EL (cell line): ENCODE results near the gene CXCR2.
"Not testable (repeated sequence)": the region's sequence is repeated elsewhere in the genome, so short reads cannot be mapped to it uniquely, and the experiment has no call there.

Experiments
- DNase-seq: peaks from one replicate; pipeline ENCODE4 v3.0.0-alpha.2; 2016

Gene CXCR2

DNA sequence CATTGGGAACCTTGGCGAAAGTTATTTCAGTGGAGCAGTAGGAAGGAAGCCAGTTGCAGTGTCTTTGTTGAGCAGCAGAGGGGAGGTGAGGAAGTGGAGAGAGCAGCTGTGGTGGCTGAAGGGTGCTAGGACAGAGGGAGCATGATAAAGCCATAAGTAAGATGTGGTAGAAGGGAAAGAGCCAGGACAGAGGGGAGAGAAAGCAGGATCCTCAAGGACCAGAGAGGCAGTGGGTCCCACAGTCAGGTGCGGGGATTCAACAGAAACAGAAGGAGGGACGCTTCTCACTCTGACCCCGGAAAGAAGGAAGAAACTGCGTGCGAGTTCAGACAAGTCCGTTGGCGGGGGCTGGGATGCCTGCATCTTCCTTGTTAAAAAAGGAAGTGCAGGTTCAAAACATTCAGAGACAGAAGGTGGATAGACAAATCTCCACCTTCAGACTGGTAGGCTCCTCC lies at the start of gene CXCR2:
TSS of gene CXCR2 (plus strand) at position 403 of the 455 bp plus-strand sequence. CDS start 8,774 bp downstream, outside the sequence.
- DNase-seq: no peak

DNA sequence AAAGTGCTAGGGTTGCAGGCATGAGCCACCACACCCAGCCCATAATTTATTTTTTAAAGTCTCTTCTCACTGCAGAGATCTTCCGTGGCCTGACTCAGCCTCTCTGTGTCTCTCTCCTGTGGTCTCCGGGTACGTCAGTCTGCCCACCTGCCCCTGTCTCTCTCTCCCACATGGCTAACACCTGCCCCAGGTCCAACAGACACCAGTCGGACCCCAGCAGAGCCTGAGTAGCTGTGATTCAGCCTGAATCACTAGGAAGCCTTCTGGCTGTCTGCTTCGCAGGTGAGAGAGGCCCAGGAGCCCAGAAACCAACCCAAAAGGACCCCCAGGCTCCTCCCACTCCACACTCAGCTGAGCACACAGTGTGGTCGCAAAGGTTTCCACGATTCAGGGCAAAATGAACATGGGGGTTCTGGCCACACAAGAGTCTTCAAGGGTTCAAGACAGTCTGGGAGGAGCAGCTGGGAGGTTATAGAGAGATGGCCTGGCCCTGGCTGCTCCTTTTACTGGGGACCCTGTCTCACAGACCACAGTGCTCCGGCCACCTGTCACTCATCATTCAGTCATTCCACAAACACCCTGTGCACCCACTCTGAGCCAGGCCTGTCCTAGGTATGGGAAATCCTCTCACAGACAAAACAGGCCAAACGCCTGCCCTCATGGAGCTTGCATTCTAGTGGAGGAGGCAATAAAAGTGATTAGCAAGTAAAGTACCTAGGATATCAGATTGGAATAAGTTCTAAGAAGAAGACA lies 48.2 kb upstream of the CXCR2 start:
- DNase-seq: no peak

DNA sequence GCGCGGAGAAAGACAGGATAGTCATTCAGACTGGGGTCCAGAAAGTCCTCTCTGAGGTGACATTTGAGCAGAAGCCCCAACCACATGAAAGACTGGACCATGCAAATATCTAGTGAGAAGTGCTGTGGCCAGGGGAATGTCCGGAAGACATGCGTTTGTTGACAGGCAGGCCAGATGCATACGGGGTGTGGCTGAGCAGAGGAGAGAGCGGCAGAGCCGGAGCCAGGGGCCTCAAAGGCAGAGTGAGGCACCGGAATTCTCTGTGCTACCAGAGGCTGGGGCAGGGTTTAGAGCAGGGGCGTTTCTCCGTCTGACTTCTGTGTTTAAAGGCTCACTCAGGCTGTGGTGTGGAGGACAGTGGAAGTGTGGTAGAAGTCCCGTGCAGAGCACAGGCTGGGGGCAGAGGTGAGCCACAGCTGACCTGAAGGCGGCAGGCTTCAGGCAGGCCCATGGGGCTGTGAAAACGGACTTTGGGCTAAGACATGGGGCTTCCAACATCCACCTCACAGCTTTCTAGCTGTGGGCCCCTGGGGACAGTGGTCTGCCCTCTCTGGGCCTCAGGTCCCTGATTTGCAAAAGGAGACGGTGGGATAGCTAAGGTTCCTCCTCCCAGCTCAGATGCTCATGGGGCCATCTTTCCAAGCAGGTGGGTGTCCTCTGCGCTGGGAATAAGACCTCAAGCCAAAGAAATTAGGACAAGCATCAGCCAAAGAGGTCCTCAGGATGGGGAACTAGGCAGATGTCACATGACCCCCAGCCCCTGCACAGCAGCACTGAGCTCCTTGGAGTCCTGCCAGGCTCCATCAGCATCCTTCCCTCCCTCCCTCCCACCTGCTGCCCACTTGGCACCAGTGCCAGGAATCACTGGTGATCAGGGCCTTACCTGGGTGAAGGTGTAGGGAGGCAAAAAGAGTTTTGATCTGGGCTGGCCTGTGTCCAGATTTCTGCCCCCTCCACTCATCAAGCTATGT lies 45.6 kb upstream of the CXCR2 start:
- DNase-seq: no peak

DNA sequence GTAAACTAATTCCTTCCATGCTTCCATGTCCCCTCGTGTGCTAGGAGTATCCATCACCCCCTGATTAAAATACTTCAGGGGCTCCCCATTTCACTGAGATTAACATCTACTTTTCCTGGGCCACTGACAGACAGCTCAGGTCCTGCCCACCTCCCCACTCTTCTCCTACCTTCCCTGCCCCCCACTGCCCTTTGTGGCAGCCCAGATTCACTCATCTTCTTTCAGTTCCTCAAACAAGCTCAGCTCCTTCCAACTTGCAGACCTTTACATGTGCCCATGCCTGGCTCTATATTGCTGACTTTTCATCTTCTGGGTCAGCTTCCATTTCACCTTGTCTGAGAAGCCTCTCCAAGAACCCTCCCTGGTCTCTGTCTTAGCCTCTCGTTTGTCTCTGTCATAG lies 44.8 kb upstream of the CXCR2 start:
- no peak for DNase-seq

DNA sequence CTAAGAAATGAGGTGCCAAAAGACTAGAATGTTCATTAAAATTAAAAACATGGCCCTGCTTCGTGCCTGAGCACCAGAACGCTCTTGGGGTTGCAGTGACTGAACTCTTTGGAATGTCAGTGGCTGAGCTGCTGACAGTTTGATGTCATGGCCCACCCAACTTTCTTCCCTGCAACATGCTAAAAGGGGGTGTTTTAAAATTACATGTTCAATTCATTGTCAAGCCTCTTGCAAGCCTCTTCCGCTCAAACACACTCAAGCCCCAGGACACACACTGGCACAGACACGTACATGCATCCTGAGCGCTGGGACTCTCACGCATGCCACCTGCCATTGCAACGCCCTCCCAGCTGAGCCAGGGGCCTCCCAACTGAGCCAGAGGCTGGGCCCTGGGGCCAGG lies 44.1 kb upstream of the CXCR2 start:
- peak; percentile 94 for DNase-seq

DNA sequence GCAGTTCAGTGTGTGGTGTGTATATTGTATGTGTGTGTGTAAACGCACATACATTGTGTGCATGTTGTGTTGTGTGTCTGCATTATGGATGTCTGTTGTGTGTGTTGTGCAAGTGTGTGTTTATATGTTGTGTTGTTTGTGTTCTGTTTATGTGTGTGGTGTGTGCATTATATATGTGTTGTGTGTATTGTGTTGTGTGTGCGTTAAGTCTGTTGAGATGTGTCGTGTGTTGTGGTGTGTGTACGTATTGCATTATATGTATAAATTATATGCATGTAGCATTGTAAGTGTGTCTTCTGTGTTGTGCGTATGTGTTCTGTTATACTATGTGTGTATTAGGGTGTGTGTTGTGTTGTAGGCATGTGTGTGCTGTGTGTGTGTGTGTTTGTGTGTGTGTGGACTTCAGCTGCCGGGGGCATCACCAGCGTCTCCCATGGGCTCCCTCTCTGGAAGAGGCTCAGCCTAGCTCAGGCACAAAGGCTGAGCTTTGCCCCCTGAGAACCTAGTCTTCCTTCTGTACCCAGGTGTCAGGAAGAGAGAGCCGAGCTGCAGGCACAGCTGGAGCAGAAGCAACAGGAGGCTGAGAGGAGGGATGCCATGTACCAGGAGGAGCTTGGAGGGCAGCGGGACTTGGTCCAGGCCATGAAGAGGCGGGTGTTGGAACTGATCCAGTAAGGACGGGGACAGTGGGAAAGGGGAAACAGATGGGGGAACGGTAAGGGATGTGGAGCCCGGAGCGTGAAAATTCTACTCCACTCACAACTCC lies 43.1 kb upstream of the CXCR2 start:
- DNase-seq: no peak

DNA sequence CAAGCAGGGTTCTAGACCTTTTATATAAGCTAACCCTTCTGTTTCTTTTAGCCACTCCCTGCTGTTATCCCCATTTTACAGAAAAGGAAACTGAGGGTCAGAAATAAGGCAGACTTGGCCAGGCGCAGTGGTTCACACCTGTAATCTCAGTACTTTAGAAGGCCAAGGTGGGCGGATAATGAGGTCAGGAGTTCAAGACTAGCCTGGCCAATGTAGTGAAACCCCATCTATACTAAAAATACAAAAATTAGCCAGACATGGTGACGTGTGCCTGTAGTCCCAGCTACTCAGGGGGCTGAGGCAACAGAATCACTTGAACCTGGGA lies 42.5 kb upstream of the CXCR2 start:
- DNase-seq: no peak

DNA sequence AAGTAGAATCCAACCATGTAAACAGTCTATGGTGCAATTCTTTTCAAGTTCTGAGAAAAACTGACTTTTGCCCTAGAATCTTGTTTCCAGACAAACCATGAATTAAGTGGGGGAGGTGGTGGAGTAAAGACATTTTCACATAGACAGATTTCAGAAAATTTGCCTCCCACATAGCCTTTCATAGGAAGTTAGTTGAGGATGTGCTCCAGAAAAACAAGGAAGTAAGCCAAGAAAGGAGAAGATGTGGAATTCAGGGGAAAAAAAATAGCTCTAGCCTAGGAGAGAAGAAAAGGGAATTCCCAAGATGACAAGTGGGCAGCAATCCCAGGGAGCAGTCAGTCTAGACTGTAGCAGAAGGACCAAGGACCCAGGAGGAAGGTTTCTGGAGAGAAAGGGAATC lies 39.4 kb upstream of the CXCR2 start:
- no peak for DNase-seq

DNA sequence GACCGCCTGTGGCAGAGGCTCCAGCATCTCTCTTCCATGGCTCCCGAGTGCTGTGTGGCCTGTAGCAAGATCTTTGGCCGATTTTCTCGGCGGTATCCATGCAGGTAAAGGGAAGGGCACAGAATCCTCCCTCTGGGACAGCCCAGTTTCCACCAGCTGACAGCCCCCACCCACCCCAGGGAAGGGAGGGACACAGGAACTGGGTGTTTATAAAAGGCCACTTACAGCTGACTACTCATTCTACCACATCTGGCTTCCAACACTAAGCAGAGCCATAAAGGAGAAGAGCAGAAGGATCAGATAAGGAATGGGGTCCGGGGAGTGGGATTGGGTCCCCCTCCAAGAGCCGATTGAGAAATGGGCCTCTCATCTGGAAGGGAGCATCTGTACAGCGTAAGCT lies 36.6 kb upstream of the CXCR2 start:
- DNase-seq: no peak

DNA sequence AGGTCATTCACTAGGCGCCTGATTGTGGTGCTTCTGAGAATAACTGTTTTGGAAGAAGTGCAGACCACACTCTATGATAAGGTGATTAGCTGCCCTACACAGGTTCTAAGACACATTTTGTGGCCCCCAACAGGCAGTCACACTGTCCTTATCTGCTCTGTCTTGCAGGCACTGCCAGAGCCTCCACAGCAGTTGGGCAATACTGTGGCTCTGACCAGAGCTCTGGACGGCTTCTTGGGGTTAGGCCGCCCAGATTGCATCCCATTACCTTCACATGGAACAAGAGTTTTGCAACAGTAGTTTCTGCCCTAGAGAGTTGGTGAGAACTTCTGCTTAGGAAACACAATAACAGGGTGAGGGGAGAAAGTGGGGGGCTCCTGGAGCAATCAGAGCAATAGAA lies 34.1 kb upstream of the CXCR2 start:
- DNase-seq: no peak

DNA sequence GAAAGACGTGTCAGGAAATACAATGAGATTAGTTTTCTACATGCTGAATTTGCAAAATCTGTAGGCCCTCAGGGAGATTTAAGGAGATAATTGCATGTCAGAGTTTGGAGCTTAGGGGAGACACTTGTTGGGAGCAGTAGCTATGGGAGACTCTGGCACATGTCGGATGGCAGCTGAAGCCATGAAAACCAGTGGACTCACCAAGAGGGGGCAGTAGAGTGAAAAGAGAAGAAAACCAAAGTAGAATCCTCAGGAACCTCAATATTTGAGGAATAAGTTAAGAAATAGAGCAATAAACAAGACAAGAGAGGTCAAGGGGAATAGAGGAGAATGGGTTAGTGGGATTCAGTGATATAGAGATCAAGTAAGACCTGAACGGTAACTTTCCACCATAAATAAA lies 31.9 kb upstream of the CXCR2 start:
- DNase-seq: no peak

DNA sequence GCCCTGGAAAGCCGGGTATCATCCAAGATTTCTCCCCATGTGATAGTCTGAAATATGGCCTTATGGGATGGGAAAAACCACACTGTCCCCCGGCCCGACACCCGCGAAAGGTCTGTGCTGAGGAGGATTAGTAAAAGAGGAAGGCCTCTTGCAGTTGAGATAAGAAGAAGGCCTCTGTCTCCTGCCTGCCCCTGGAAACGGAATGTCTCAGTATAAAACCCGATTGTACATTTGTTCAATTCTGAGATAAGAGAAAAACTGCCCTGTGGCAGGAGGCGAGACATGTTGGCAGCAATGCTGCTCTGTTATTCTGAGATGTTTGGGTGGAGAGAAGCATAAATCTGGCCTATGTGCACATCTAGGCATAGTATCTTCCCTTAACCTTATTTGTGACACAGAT lies 30.0 kb upstream of the CXCR2 start:
- no peak for DNase-seq

DNA sequence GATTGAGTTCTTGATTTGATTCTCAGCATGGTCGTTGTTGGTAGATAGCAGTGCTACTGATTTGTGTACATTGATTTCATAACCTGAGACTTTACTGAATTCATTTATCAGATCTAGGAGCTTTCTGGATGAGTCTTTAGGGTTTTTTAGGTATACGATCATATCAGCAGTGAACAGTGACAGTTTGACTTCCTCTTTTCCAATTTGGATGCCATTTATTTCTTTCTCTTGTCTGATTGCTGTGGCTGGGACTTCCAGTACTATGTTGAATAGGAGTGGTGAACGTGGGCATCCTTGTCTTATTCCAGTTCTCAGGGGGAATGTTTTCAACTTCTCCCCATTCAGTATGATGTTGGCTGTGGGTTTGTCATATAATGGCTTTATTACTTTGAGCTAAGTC lies 27.9 kb upstream of the CXCR2 start:
- DNase-seq: no peak

DNA sequence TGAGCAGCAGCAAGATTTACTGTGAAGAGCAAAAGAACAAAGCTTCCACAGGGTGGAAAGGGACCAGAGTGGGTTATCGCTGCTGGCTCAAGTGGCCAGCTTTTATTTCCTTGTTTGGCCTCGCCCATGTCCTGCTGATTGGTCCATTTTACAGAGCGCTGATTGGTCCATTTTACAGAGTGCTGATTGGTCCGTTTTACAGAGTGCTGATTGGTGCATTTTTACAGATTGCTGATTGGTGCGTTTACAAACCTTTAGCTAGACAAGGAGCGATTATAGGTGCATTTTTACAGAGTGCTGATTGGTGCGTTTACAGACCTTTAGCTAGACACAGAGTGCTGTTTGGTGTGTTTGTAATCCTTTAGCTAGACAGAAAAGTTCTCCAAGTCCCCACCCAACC lies 17.0 kb upstream of the CXCR2 start:
- DNase-seq: not testable (repeated sequence)

DNA sequence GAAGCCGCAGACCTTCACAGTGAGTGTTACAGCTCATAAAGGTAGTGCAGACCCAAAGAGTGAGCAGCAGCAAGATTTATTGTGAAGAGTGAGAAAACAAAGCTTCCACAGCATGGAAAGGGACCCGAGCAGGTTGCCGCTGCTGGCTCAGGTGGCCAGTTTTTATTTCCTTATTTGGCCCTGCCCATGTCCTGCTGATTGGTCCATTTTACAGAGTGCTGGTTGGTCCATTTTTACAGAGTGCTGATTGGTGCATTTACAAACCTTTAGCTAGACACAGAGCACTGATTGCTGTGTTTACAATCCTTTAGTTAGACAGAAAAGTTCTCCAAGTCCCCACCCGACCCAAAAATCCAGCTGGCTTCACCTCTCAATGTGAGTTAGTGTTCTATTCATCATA lies 4.0 kb upstream of the CXCR2 start:
- DNase-seq: not testable (repeated sequence)

DNA sequence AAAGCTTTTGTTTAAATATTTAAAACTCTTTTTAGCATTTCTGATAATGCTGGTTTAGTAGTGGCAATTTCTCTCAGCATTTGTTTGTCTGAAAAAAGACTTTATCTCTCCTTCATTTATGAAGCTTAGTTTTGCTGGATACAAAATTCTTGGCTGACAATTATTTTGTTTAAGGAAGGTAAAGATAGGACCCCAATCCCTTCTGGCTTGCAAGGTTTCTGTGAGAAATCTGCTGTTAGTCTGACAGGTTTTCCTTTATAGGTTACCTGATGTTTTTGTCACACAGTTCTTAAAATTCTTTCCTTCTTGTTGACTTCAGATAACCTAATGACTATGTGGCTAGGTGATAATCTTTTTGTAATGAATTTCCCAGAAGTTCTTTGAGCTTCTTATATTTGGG lies 3.5 kb upstream of the CXCR2 start:
- not testable (repeated sequence) for DNase-seq

DNA sequence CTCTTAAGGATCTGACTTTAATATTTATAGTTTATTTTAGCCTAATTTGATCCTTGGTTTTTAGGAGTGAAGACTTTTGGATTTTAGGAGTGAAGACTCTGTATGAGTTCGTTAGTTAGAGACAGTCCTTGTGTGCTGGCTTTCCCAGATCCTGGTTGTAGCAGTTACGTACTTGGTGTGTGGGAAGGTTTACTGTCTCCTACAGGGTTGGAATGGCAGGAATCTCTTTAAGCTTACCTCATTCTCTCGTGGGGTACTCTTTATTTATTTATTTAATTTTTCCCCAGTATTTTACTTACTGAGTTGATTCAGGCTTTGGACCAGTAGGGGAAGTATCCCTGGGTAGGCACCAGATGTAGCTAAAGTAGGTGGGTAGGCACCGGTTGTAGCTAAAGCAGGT lies 1.8 kb upstream of the CXCR2 start:
- no peak for DNase-seq

DNA sequence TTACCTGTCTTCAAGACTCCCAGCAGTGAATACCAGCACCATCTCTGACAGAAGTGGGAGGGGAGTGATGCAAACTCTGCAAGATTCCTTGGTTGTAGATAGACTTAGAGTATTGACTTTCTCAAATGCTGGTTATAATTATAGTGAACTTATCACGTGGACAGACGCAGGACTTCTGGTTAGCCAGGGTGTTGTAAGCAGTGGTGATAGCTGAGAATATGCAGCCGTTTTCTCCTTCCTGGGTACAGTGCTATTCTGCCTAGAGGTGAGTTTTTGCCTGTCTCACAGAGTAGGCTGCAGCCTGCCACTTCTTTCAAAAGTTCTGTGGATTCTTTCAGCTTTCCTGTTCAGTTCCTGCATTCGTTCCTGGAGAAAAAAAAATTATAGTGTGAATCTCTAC lies 733 bp upstream of the CXCR2 start:
- no peak for DNase-seq

DNA sequence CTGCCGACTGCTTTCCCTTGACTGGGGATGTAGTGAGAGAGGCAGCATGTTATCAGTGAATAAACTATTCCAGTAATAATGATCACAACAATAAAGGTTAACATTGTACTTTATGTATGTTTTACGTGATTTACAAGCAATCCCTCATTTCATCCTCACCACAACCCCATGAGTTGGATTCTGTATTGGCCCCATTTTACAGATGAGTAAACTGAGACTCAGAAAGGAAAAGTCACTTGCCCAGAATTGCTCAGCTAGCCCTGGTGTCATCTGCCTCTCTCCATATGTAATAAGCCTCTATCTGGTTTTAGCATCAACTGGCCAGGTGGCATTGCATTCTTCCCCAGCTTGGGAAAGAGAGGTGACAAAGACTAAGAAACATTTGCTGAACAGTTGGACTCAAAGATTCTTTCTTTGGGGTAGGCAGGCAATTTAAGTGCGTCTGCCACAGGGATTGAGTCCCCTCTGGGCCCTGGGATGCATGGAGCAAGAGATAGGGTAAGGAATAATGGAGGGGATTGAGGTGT lies 2.2 kb downstream of the CXCR2 start:
- DNase-seq: no peak

DNA sequence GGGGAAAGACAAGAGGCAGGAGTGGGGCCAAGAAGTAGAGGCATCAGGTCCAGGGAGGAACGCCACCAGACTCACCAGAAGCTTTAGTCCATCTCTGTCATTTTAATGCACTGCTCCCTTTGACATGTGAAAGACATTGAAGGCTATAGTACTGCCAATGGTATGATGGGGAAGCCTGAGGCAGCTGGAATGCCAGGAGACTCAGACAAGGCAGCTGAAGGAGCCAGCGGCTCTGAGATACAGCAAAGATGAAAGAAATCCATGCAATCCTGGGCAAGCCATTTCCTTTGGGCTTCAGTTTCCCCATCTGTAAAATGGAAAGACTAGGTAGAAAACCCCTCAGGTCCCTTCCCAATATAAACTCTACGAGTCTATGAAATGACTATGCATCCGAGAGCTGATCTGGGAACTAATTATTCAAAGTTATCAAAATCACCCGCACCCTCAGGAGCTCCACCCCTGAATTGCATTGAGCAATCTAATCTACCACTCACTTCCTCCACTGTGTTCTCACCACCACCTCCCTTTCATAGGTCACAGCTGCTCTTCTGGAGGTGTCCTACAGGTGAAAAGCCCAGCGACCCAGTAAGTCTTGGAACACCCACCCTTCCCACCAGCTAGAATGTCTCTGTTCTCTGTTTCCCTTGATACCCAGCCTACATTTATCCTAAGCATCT lies 3.1 kb downstream of the CXCR2 start:
- DNase-seq: no peak

DNA sequence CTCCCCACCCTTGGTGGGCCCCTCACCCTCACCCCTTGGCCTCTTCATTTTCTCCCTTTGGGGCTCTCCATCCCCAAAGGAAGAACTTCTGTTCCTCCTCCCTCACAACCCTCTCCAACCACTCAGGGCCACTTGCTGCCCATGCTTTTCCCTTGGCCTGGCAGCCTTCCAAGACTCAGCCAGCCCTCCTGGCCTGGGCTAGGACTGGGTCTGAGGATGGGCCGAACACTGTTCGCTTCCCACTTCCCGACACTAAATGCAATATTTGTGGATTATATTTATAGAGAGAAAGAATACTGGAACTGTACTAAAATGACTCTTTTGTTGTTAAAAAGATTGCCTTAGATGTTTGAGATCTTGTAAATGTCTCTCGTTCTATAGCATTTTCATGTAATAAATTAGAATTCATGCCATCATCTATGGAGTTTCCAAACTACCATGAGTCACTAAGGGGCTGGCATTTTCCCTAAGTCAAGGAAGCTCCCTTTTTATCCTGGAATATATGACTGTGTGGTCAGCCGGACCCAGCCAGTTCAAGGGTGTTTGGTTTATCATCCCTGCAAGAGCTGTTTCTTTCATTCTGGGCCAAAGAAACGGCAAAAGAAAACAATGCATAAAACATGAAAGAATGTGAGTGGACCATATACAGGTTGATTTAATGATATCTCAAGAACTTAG lies 3.8 kb downstream of the CXCR2 start:
- DNase-seq: peak; percentile 5

DNA sequence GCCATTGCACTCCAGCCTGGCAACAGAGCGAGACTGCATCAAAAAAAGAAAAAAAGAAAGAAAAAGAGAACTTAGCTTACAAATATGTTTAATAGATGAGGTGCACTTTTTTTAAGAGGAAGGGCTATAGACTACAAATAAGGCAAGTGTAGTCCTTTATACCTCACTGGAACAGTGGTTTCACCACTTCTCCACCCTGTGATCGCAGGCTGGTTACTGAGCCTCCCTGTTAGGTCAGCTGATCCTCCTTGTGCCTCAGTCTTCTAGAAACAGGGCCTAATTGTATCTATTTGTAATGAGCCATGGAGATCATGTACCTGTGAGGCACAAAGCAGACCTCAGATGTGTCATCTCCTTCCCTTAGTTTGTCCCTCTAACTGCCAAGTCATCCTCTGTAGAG lies 4.5 kb downstream of the CXCR2 start:
- DNase-seq: no peak
